ENCODE data around the gene PLEKHG1.
A peak's percentile ranks its signal among the peaks of the same experiment; 100 is the strongest.

PLEKHG1 gene

GRCh38 chr6:150634964-150635292 is 35.2 kb downstream of the PLEKHG1 start:
- H3K4me3 ChIP-seq (ENCODE audit: low read depth, low read length, poor library complexity, severe bottlenecking): peak overlapping the region; percentile 70
- peak overlapping the region; percentile 79 for H3K9ac ChIP-seq (ENCODE audit: low read length)
- H3K4me1 ChIP-seq (ENCODE audit: insufficient read depth, low read length, severe bottlenecking): peaks cover 100% of the 10 kb centered on the region
- peak overlapping the region; percentile 94 for H3K27ac ChIP-seq (ENCODE audit: low read depth, low read length, poor library complexity, severe bottlenecking)
- H4K20me1 ChIP-seq (ENCODE audit: insufficient read depth, low read length): no peaks in the 10 kb centered on the region
- H3K79me2 ChIP-seq (ENCODE audit: insufficient read depth, low read length): peaks cover 98% of the 10 kb centered on the region
- H3K9me2 ChIP-seq (ENCODE audit: low read depth, low read length): no peaks in the 10 kb centered on the region
- H3K4me2 ChIP-seq (ENCODE audit: low read length): peak overlapping the region; percentile 87
- H3F3A ChIP-seq (ENCODE audit: insufficient read depth, low read length): no peaks in the 10 kb centered on the region
- H3K36me3 ChIP-seq (ENCODE audit: insufficient read depth, low read length): peaks cover 20% of the 10 kb centered on the region; the same call in 1 of the 2 replicates
- no peak overlapping the region for H2AFZ ChIP-seq (ENCODE audit: low read length)
- no peaks in the 10 kb centered on the region for H3K9me3 ChIP-seq (ENCODE audit: low read length)
- TF ChIP-seq EZH2 (IDR thresholded peaks at IDR 0.05; ENCODE audit: borderline replicate concordance, low read length): no peak
- TF ChIP-seq CTCF (IDR thresholded peaks at IDR 0.05; ENCODE audit: low read length): no peak
- no peaks in the 10 kb centered on the region for H3K27me3 ChIP-seq (ENCODE audit: insufficient read depth, low read length)

- Histone ChIP-seq H3K4me1 (ENCODE audit: insufficient read depth, low read length, severe bottlenecking) (peaks cover 100% of the 10 kb centered on the region), H4K20me1 (ENCODE audit: insufficient read depth, low read length) (no peaks in the 10 kb centered on the region), H3F3A (ENCODE audit: insufficient read depth, low read length) (no peaks in the 10 kb centered on the region), H2AFZ (ENCODE audit: low read length) (no peak overlapping the region), H3K36me3 (ENCODE audit: insufficient read depth, low read length) (peaks cover 30% of the 10 kb centered on the region; the same call in 1 of the 2 replicates), H3K4me2 (ENCODE audit: low read length) (peak overlapping the region; percentile 87), H3K27ac (ENCODE audit: low read depth, low read length, poor library complexity, severe bottlenecking) (peak overlapping the region; percentile 94), H3K9me3 (ENCODE audit: low read length) (no peaks in the 10 kb centered on the region), H3K9me2 (ENCODE audit: low read depth, low read length) (no peaks in the 10 kb centered on the region), H3K4me3 (ENCODE audit: low read depth, low read length, poor library complexity, severe bottlenecking) (peak overlapping the region; percentile 70), H3K27me3 (ENCODE audit: insufficient read depth, low read length) (no peaks in the 10 kb centered on the region), H3K9ac (ENCODE audit: low read length) (peak overlapping the region; percentile 79), H3K79me2 (ENCODE audit: insufficient read depth, low read length) (peaks cover 98% of the 10 kb centered on the region)
- no peak for TF ChIP-seq CTCF (IDR thresholded peaks at IDR 0.05; ENCODE audit: low read length)
- TF ChIP-seq EZH2 (IDR thresholded peaks at IDR 0.05; ENCODE audit: borderline replicate concordance, low read length): no peak
Observed at GRCh38 chr6:150635906-150636514, 36.3 kb downstream of the PLEKHG1 start.

- no peaks in the 10 kb centered on the region for H3K9me3 ChIP-seq (ENCODE audit: low read length)
- peaks cover 100% of the 10 kb centered on the region for H3K4me1 ChIP-seq (ENCODE audit: insufficient read depth, low read length, severe bottlenecking)
- H3K27me3 ChIP-seq (ENCODE audit: insufficient read depth, low read length): no peaks in the 10 kb centered on the region
- peaks cover under 1% of the 10 kb centered on the region; the same call in 1 of the 2 replicates for H3F3A ChIP-seq (ENCODE audit: insufficient read depth, low read length)
- H3K4me3 ChIP-seq (ENCODE audit: low read depth, low read length, poor library complexity, severe bottlenecking): peak overlapping the region; percentile 70
- H3K4me2 ChIP-seq (ENCODE audit: low read length): peak overlapping the region; percentile 87
- peak overlapping the region; percentile 79 for H3K9ac ChIP-seq (ENCODE audit: low read length)
- no peaks in the 10 kb centered on the region for H4K20me1 ChIP-seq (ENCODE audit: insufficient read depth, low read length)
- no peak overlapping the region for H2AFZ ChIP-seq (ENCODE audit: low read length)
- H3K36me3 ChIP-seq (ENCODE audit: insufficient read depth, low read length): peaks cover 30% of the 10 kb centered on the region; the same call in 1 of the 2 replicates
- H3K79me2 ChIP-seq (ENCODE audit: insufficient read depth, low read length): peaks cover 99% of the 10 kb centered on the region
- no peak for TF ChIP-seq CTCF (IDR thresholded peaks at IDR 0.05; ENCODE audit: low read length)
- TF ChIP-seq EZH2 (IDR thresholded peaks at IDR 0.05; ENCODE audit: borderline replicate concordance, low read length): no peak
- H3K9me2 ChIP-seq (ENCODE audit: low read depth, low read length): no peaks in the 10 kb centered on the region
- peak overlapping the region; percentile 94 for H3K27ac ChIP-seq (ENCODE audit: low read depth, low read length, poor library complexity, severe bottlenecking)
Observed at GRCh38 chr6:150636808-150637207, 37.1 kb downstream of the PLEKHG1 start.
